Right atrium auricular region (tissue), 2 donors: Measurements from ENCODE around the gene SLC7A14. TPM values are rescaled to one million over a fixed set of nuclear protein-coding genes. Genes with fewer than 3 reads are reported as not detected.

Experiments
- DNase-seq: peaks from one replicate; pipeline ENCODE4 v3.0.0-alpha.2; 2019; ENCODE audit warnings: low spot score
- H3K27ac ChIP-seq, 2 donors: fragments of 200-600 bp; sonication (generic); 1 replicate in 1 of 2; 2 replicates in 1 of 2; pipeline ENCODE4 v1.5.1; 2016 to 2019
- H3K27me3 ChIP-seq, 2 donors: fragments of 200-600 bp; sonication (generic); one replicate each; pipeline versions ENCODE4 v1.5.1 to v1.6.0; 2017 to 2019
- H3K36me3 ChIP-seq: fragments of 200-600 bp; sonication (generic); one replicate; pipeline ENCODE4 v1.5.1; 2016
- H3K4me1 ChIP-seq, 2 donors: fragments of 200-600 bp; sonication (generic); one replicate each; pipeline versions ENCODE4 v1.5.1 to v1.6.0; 2017 to 2019
- H3K4me3 ChIP-seq, 2 donors: fragments of 200-600 bp; sonication (generic); 1 replicate in 1 of 2; 2 replicates in 1 of 2; pipeline ENCODE4 v1.5.1; 2017 to 2019; ENCODE audit warnings: mild to moderate bottlenecking in 1 of 2, moderate library complexity in 1 of 2
- H3K9me3 ChIP-seq, 2 donors: fragments of 200-600 bp; sonication (generic); one replicate each; pipeline ENCODE4 v1.5.1; 2019
- total RNA-seq, 2 donors: library from RNA; depleted of rRNA; stranded (reverse); fragments of >200 nt; gene quantifications; one replicate each; pipeline ENCODE4 v1.1.0, GENCODE V29; 2016
- TF ChIP-seq, protein P1 (sequence below), 2 donors: fragments of 200-600 bp; sonication (generic); IDR thresholded peaks; one replicate each; pipeline ENCODE4 v1.5.1; 2019; ENCODE audit warnings: antibody characterized with exemption in 2 of 2

SLC7A14 gene
- total RNA-seq, 2 donors from 2014 or later: not detected

DNA sequence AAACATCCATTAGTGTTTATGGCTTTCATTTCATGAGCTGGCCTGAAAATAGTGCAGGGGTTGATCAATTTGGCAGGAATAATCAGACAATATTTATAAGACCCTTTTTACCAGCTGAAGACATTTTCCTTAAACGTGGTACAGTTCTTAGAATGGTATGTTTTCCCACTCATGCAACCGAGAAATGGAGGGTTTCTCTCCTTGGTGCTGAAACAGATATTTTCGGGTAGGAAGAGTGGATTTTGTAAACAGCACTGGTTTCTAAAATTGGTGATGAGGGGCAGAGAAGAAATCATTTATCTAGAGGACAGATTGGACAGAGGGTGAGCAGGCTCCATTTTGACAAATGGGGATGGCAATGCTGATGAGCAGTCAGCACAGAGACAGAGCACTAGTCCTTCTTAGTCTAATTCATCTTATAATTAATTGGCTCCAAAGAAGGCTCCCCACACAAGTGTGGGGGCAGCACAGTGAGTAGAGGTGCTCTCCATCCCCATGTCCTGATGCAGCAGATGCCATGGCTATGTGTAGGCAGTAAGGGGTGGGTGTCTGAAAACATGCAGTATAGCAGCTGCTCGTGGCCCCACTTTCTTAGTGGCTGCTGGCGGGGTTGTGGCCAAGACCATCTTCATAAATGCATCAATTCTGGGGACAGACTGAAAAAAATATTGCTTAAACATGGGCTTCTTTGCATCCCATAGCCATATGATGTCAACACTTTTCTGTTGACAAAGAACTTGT is 18.1 kb upstream of the SLC7A14 start:
- Histone ChIP-seq H3K27me3 (no peaks in the 10 kb centered on the region), H3K27ac (no peak overlapping the region), H3K4me3 (no peak overlapping the region), H3K4me1 (peaks cover 0 to 4% of the 10 kb centered on the region in 2 donors), H3K36me3 (no peaks in the 10 kb centered on the region), H3K9me3 (no peaks in the 10 kb centered on the region)
- TF ChIP-seq, protein P1, sequence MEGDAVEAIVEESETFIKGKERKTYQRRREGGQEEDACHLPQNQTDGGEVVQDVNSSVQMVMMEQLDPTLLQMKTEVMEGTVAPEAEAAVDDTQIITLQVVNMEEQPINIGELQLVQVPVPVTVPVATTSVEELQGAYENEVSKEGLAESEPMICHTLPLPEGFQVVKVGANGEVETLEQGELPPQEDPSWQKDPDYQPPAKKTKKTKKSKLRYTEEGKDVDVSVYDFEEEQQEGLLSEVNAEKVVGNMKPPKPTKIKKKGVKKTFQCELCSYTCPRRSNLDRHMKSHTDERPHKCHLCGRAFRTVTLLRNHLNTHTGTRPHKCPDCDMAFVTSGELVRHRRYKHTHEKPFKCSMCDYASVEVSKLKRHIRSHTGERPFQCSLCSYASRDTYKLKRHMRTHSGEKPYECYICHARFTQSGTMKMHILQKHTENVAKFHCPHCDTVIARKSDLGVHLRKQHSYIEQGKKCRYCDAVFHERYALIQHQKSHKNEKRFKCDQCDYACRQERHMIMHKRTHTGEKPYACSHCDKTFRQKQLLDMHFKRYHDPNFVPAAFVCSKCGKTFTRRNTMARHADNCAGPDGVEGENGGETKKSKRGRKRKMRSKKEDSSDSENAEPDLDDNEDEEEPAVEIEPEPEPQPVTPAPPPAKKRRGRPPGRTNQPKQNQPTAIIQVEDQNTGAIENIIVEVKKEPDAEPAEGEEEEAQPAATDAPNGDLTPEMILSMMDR (IDR thresholded peaks at IDR 0.05): no peak
- no peak for DNase-seq

DNA sequence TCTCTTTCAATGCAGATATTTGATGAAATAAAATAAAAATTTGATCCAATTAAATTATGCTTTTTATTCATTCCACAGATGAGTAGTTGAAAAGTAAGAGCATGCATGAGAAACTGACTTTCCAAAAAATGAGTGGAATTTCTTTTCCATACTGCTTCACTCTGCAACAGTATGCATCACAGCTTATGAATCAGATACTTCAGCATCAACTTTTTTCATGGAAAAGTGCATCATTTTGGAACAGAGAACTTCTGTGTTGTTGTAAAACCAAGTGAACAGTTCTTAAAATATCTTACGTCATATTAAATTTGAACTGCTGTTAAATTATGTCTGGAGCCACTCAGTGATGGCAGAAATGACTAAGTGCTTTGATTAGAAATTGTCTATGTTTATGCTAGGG is 16.7 kb upstream of the SLC7A14 start:
- Histone ChIP-seq H3K9me3 (no peaks in the 10 kb centered on the region), H3K36me3 (no peaks in the 10 kb centered on the region), H3K27me3 (no peaks in the 10 kb centered on the region), H3K27ac (no peak overlapping the region), H3K4me1 (peaks cover 0 to 4% of the 10 kb centered on the region in 2 donors), H3K4me3 (no peak overlapping the region)
- TF ChIP-seq, protein P1 (IDR thresholded peaks at IDR 0.05): no peak
- DNase-seq: no peak

DNA sequence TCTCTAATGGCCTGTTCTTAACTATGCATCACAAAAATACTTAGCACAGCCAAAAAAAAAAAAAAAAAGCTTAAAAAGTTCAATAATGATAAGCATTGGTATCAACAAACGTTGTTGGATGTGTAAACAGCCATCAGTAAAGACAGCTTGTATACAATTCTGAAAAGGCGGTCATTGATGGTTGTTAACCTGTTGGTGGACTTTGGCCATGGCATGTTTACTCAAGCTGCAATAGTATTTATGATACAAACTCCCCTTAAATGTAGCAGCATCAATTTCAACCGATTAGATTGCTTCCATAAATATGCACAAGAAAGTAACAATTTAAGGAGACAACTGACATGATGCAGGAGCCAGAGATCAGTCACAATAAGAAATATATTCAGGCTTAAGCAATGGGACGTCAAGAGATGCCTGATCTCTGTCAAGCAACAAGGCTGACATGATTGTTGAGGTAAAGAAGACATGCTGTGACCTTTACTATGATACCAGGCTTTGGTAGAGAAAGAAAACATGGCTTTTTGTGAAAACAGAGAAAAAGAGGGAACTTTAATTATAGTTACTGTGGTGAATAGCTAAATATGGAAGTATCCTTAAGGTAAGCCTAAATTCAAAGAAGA is 14.2 kb upstream of the SLC7A14 start:
- H3K4me3 ChIP-seq: no peak overlapping the region
- no peaks in the 10 kb centered on the region for H3K27me3 ChIP-seq
- H3K9me3 ChIP-seq: no peaks in the 10 kb centered on the region
- TF ChIP-seq, protein P1 (IDR thresholded peaks at IDR 0.05): no peak
- no peak overlapping the region for H3K27ac ChIP-seq
- H3K4me1 ChIP-seq: peaks cover 0 to 2% of the 10 kb centered on the region in 2 donors
- H3K36me3 ChIP-seq: no peaks in the 10 kb centered on the region
- DNase-seq: no peak

DNA sequence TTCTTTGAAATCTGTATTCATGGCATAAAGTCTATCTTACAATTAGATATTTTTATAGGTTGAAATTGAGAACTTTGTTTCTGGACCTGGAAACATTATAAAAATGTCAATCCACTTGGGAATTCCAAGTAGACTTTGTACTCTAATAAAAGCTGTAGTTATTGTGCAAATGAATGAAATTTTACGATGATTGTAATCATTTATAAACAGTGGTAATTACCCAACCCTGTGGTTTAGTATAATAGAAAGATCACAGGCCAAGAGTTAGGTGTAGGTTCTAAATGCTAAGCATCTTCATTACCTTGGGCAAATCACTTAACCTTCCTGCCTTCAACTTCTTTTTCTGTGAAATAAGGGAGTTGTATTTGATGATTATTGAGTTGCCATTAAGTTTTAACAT is 13.2 kb upstream of the SLC7A14 start:
- DNase-seq: no peak
- Histone ChIP-seq H3K27ac (no peak overlapping the region), H3K27me3 (no peaks in the 10 kb centered on the region), H3K36me3 (no peaks in the 10 kb centered on the region), H3K4me3 (no peak overlapping the region), H3K9me3 (no peaks in the 10 kb centered on the region), H3K4me1 (no peaks in the 10 kb centered on the region)
- TF ChIP-seq, protein P1 (IDR thresholded peaks at IDR 0.05): no peak

DNA sequence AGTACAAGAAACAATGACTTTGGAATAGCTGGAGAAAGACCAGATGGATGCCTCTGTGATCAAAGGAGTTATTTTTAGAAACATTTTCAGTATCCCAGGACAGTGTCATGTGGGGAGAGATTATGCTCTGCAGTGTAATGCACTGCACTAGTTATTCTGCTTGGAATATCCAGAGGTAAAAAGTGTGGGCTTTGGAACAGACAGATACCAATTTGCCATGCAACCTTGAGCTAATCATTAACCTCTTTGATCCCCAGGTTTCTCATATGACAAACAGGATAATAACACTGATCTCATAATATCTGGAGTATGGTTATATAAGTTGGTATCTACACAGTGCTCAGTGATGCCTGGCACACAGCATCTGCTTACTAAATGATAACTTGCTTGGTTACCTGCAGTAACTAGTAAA is 12.2 kb upstream of the SLC7A14 start:
- no peak overlapping the region for H3K27ac ChIP-seq
- no peak for DNase-seq

More for the DNA sequence above, 12.2 kb upstream of the SLC7A14 start:
- H3K4me1 ChIP-seq: no peaks in the 10 kb centered on the region
- H3K27me3 ChIP-seq: no peaks in the 10 kb centered on the region
- H3K36me3 ChIP-seq: no peaks in the 10 kb centered on the region
- TF ChIP-seq, protein P1 (IDR thresholded peaks at IDR 0.05): no peak
- no peaks in the 10 kb centered on the region for H3K9me3 ChIP-seq
- no peak overlapping the region for H3K4me3 ChIP-seq
